AG04449 (cell line): ENCODE data around the gene SMCP.

Experiments used
- CTCF ChIA-PET: fragments of 350-600 bp; formaldehyde crosslinking; extraction: SDS; loops from one replicate; lab custom pipeline; 2021; ENCODE audit warnings: antibody characterized with exemption; lab: Yijun Ruan, JAX
- POLR2A ChIA-PET: fragments of 400-600, 350-600 bp; formaldehyde crosslinking; extraction: SDS; loops from one replicate; lab custom pipeline; 2020; ENCODE audit warnings: antibody characterized with exemption, inconsistent platforms; lab: Yijun Ruan, JAX
- DNase-seq: peaks from one replicate; pipeline ENCODE4 v3.0.0-alpha.2; 2010; ENCODE audit warnings: low read depth, low spot score
- H3K4me3 ChIP-seq: 2 replicates; pipeline ENCODE4 v1.5.1; 2011; ENCODE audit warnings: low read depth, mild to moderate bottlenecking, control low read depth, low read length
- CTCF ChIP-seq: IDR thresholded peaks from one replicate; pipeline ENCODE4 v1.5.1; 2011; ENCODE audit warnings: mild to moderate bottlenecking, moderate library complexity, low read length, control low read depth, inconsistent platforms; ENCODE audit not compliant: insufficient read depth; ENCODE audit errors: missing control alignments

Gene SMCP

GRCh38 chr1:152906023-152906565 is 28.0 kb downstream of the SMCP start:
- DNase-seq: peak; percentile 70
- no peak overlapping the region for H3K4me3 ChIP-seq
- POLR2A ChIA-PET: no interaction called here
- no peak for TF ChIP-seq CTCF
- CTCF ChIA-PET: interaction anchor here (0.7 to 21.3 kb wide), 4 partner anchors 10 to 35 kb away, joined by 3 to 203 read pairs (median 8); no protein-coding TSS in a partner anchor

DNA sequence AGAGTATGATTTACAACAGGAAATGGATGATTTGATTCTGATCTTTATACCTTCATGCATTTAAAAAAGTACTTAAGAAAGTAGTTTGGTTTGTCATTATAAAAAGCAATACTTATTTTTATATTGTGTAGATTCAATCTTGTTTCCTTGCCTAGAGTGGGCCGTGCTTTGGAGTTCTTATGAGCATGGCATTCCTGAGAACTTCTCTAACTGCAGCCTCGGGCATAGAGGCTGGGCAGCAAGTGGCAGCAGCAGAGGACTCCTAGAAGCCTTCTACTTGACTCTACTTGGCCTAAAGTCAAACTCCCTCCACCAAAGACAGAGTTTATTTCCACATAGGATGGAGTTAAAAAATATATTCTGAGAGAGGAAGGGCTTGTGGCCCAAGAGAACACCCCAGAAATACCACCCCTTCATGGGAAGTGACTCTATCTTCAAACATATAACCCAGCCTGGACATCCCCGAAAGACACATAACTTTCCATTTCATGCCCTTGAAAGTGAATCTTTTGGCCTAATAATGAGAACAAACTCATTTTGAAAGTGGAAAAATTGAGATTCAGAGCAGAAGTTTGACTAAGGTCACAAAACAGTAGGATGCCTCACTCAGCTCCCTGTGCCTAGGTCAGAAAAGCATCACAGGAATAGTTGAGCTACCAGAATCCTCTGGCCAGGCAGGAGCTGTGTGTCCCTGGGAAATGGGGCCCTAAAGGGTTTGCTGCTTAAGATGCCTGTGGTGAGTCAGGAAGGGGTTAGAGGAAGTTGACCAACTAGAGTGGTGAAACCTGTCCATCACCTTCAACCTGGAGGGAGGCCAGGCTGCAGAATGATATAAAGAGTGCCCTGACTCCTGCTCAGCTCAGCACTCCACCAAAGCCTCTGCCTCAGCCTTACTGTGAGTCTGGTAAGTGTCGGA is 29.8 kb downstream of the SMCP start, which contains the start of gene IVL:
TSS of gene IVL (plus strand) at position 861 of the 916 bp plus-strand sequence. CDS start 1,252 bp downstream, outside the sequence.
- CTCF ChIA-PET: interaction anchor here (1.3 to 21.3 kb wide), 3 partner anchors 18 to 37 kb away, joined by 5 to 203 read pairs (median 13); no protein-coding TSS in a partner anchor
- TF ChIP-seq CTCF: no peak
- POLR2A ChIA-PET: no interaction called here
- no peak within 1 kb of the TSS for H3K4me3 ChIP-seq
- DNase-seq: no peak

- no peak for TF ChIP-seq CTCF
- POLR2A ChIA-PET: interaction anchor here (0.5 kb wide), 1 partner anchor 210 kb away, joined by 3 read pairs; no protein-coding TSS in a partner anchor
- no peak for DNase-seq
- H3K4me3 ChIP-seq: no peak overlapping the region
- CTCF ChIA-PET: interaction anchor here (1.3 to 21.3 kb wide), 3 partner anchors 17 to 38 kb away, joined by 5 to 203 read pairs (median 8); no protein-coding TSS in a partner anchor
Observed at GRCh38 chr1:152909206-152909605, 31.1 kb downstream of the SMCP start.

DNA sequence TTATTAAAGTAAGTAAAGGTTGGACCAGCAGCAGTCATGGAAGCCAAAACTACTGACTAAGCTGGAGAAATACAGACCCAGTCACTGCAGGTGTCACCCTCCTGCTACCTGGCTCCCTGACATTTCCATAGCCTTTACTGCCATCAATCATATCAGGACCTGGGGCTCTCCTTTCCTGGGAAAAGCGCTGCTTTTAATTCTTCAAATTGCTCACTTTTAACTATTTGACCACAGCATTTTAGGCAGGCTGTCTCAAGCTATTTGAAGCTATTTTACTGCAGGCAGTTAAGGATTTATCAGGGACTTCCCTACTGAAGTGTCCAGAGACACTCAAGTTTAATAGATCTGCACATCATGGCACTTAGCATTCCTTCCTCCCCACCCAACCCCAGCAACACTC is 34.3 kb downstream of the SMCP start:
- DNase-seq: no peak
- ChIA-PET CTCF (interaction anchor here (1.2 to 21.3 kb wide), 3 partner anchors 14 to 42 kb away, joined by 5 to 203 read pairs (median 33); no protein-coding TSS in a partner anchor), POLR2A (no interaction called here)
- TF ChIP-seq CTCF: no peak
- no peak overlapping the region for H3K4me3 ChIP-seq

- POLR2A ChIA-PET: no interaction called here
Observed at GRCh38 chr1:152912900-152913299, 34.8 kb downstream of the SMCP start.

More at GRCh38 chr1:152912900-152913299, 34.8 kb downstream of the SMCP start:
- no peak for DNase-seq
- CTCF ChIA-PET: interaction anchor here (1.2 to 21.3 kb wide), 3 partner anchors 13 to 42 kb away, joined by 5 to 203 read pairs (median 33); no protein-coding TSS in a partner anchor
- no peak overlapping the region for H3K4me3 ChIP-seq
- TF ChIP-seq CTCF: no peak
